ENCODE measurements around the gene PRAMEF5.
"Not testable (repeated sequence)": the region's sequence is repeated elsewhere in the genome, so short reads cannot be mapped to it uniquely, and the experiment has no call there.

- TF ChIP-seq EZH2 (IDR thresholded peaks at IDR 0.05; ENCODE audit: borderline replicate concordance, low read length); CTCF (IDR thresholded peaks at IDR 0.05; ENCODE audit: low read length): not testable (repeated sequence)
These were observed 16.4 kb upstream of the PRAMEF5 start for GRCh38 chr1:13237572-13237971.

All from OCI-LY1 (cell line).